Measurements from ENCODE around the gene OPCML. TPM values are rescaled to one million over a fixed set of nuclear protein-coding genes. Genes with fewer than 3 reads are reported as not detected.

Gene OPCML
- total RNA-seq, 1 donor from 2014 or later = 1.2 TPM

- no peak overlapping the region for H3K4me3 Mint-ChIP-seq
- no peaks in the 10 kb centered on the region for H3K27me3 Mint-ChIP-seq (ENCODE audit: low read depth)
- no peaks in the 10 kb centered on the region for H3K9me3 Mint-ChIP-seq
- no peak for DNase-seq (ENCODE audit: low read depth, low spot score)
- no peak overlapping the region for H3K27ac Mint-ChIP-seq (ENCODE audit: unreplicated experiment)
- TF ChIP-seq CTCF (conservative IDR thresholded peaks at IDR 0.05) = no peak
- no peaks in the 10 kb centered on the region for H3K36me3 Mint-ChIP-seq (ENCODE audit: low read depth)
- peaks cover 8% of the 10 kb centered on the region for H3K4me1 Mint-ChIP-seq
These were observed 817.4 kb downstream of the OPCML start for GRCh38 chr11:132714859-132715440.

- Mint-ChIP-seq H3K4me3 (no peak overlapping the region), H3K27ac (ENCODE audit: unreplicated experiment) (no peak overlapping the region), H3K36me3 (ENCODE audit: low read depth) (no peaks in the 10 kb centered on the region), H3K4me1 (no peaks in the 10 kb centered on the region), H3K9me3 (no peaks in the 10 kb centered on the region), H3K27me3 (ENCODE audit: low read depth) (no peaks in the 10 kb centered on the region)
- TF ChIP-seq CTCF (conservative IDR thresholded peaks at IDR 0.05) = no peak
- no peak for DNase-seq (ENCODE audit: low read depth, low spot score)
These were observed 819.8 kb downstream of the OPCML start for GRCh38 chr11:132712466-132712865.

- Mint-ChIP-seq H3K27ac (ENCODE audit: unreplicated experiment) (no peak overlapping the region), H3K36me3 (ENCODE audit: low read depth) (peaks cover 5% of the 10 kb centered on the region), H3K4me1 (no peaks in the 10 kb centered on the region), H3K27me3 (ENCODE audit: low read depth) (no peaks in the 10 kb centered on the region), H3K4me3 (no peak overlapping the region), H3K9me3 (peaks cover 11% of the 10 kb centered on the region)
- TF ChIP-seq CTCF (conservative IDR thresholded peaks at IDR 0.05) = no peak
- DNase-seq (ENCODE audit: low read depth, low spot score) = no peak
These were observed 827.4 kb downstream of the OPCML start for GRCh38 chr11:132704781-132705375.

- DNase-seq (ENCODE audit: low read depth, low spot score) = no peak
- no peaks in the 10 kb centered on the region for H3K9me3 Mint-ChIP-seq
- no peaks in the 10 kb centered on the region for H3K27me3 Mint-ChIP-seq (ENCODE audit: low read depth)
- no peaks in the 10 kb centered on the region for H3K4me1 Mint-ChIP-seq
- no peak overlapping the region for H3K4me3 Mint-ChIP-seq
- no peak overlapping the region for H3K27ac Mint-ChIP-seq (ENCODE audit: unreplicated experiment)
- no peak for TF ChIP-seq CTCF (conservative IDR thresholded peaks at IDR 0.05)
- no peaks in the 10 kb centered on the region for H3K36me3 Mint-ChIP-seq (ENCODE audit: low read depth)
These were observed 839.4 kb downstream of the OPCML start for GRCh38 chr11:132692891-132693290.

- Mint-ChIP-seq H3K4me1 (no peaks in the 10 kb centered on the region), H3K9me3 (no peaks in the 10 kb centered on the region), H3K36me3 (ENCODE audit: low read depth) (no peaks in the 10 kb centered on the region), H3K27ac (ENCODE audit: unreplicated experiment) (no peak overlapping the region), H3K27me3 (ENCODE audit: low read depth) (no peaks in the 10 kb centered on the region), H3K4me3 (no peak overlapping the region)
- no peak for TF ChIP-seq CTCF (conservative IDR thresholded peaks at IDR 0.05)
- no peak for DNase-seq (ENCODE audit: low read depth, low spot score)
These were observed 840.3 kb downstream of the OPCML start for GRCh38 chr11:132691848-132692550.

All from neural crest cell (in vitro differentiated cells).